ENCODE results near the gene ZNF598. TPM values are rescaled to one million over a fixed set of nuclear protein-coding genes. Genes with fewer than 3 reads are reported as not detected.
A peak's percentile ranks its signal among the peaks of the same experiment; 100 is the strongest.

The ZNF598 gene
- total RNA-seq, 1 experiment from 2014 or later: 57.4 TPM

- CTCF ChIA-PET: no interaction called here
These were observed 28.2 kb upstream of the ZNF598 start for GRCh38 chr16:2037647-2038381.

GRCh38 chr16:2037115-2037514, 27.5 kb upstream of the ZNF598 start:
- Histone ChIP-seq H3K79me2 (ENCODE audit: insufficient read depth, low read length) (no peaks in the 10 kb centered on the region), H3K9ac (ENCODE audit: low read length) (no peak overlapping the region), H4K20me1 (ENCODE audit: insufficient read depth) (no peaks in the 10 kb centered on the region), H3K4me1 (ENCODE audit: control insufficient read depth in 1 of 2, insufficient read depth in 2 of 2, low read length in 2 of 2) (peaks cover 5 to 25% of the 10 kb centered on the region in 2 experiments; a peak in 2 of 4 replicates), H3K4me3 (replicated peaks in 1 of 2; ENCODE audit: low read depth in 1 of 2, low read length in 2 of 2) (no peak overlapping the region), H3K9me2 (ENCODE audit: insufficient read depth) (no peaks in the 10 kb centered on the region), H3K4me2 (ENCODE audit: low read length) (no peak overlapping the region), H3K27ac (ENCODE audit: low read depth, low read length) (no peak overlapping the region), H2AFZ (ENCODE audit: low read depth, low read length, poor library complexity, severe bottlenecking) (no peak overlapping the region), H3K27me3 (ENCODE audit: insufficient read depth, low read length) (no peaks in the 10 kb centered on the region), H3K36me3 (ENCODE audit: control insufficient read depth in 1 of 2, insufficient read depth in 2 of 2, low read length in 2 of 2) (no peaks in the 10 kb centered on the region), H3K9me3 (ENCODE audit: control insufficient read depth in 1 of 2, insufficient read depth in 1 of 2, low read depth in 1 of 2, low read length in 2 of 2) (no peaks in the 10 kb centered on the region)
- POLR2A ChIA-PET: no interaction called here
- ATAC-seq: no peak
- CTCF ChIA-PET: no interaction called here
- DNase-seq (ENCODE audit: low read depth, low spot score): no peak
- intact Hi-C loops (cut with micrococcal nuclease): no loop called here
- RAD21 ChIA-PET (ENCODE audit: low non-redundant PET in 1 of 2, low total read pairs in 2 of 2, uncharacterized antibody in 2 of 2, unreplicated experiment in 2 of 2): no interaction called here
- TF ChIP-seq ZNF274 (IDR thresholded peaks at IDR 0.05; ENCODE audit: low read depth, low read length) (no peak), ZBTB33 (IDR thresholded peaks at IDR 0.05; ENCODE audit: extremely low read depth, insufficient replicate concordance, low read length) (no peak), TCF7L2 (IDR thresholded peaks at IDR 0.05; ENCODE audit: borderline replicate concordance, extremely low read depth, insufficient read depth, insufficient read length) (no peak), CEBPB (IDR thresholded peaks at IDR 0.05; ENCODE audit: low read depth) (no peak), ATF3 (IDR thresholded peaks at IDR 0.05) (no peak), POLR2AphosphoS5 (IDR thresholded peaks at IDR 0.05; ENCODE audit: low read depth, low read length) (no peak), RAD21 (IDR thresholded peaks at IDR 0.05; ENCODE audit: low read depth) (no peak), EGR1 (IDR thresholded peaks at IDR 0.05; ENCODE audit: low read depth) (no peak), MAX (IDR thresholded peaks at IDR 0.05) (no peak), SRF (IDR thresholded peaks at IDR 0.05; ENCODE audit: low read depth) (no peak), ZFX (IDR thresholded peaks at IDR 0.05) (no peak), EZH2phosphoT487 (IDR thresholded peaks at IDR 0.05; ENCODE audit: borderline replicate concordance) (no peak), CBX3 (IDR thresholded peaks at IDR 0.05; ENCODE audit: low read depth) (no peak)
- no TSS peak for BruUV-seq (replicated peaks)

More at GRCh38 chr16:2037647-2038381, 28.2 kb upstream of the ZNF598 start:
- DNase-seq (ENCODE audit: low read depth, low spot score) (no peak), ATAC-seq (no peak)
- TSS peak; percentile 76 for BruUV-seq (replicated peaks)
- Histone ChIP-seq H3K79me2 (ENCODE audit: insufficient read depth, low read length) (no peaks in the 10 kb centered on the region), H2AFZ (ENCODE audit: low read depth, low read length, poor library complexity, severe bottlenecking) (no peak overlapping the region), H3K27ac (ENCODE audit: low read depth, low read length) (no peak overlapping the region), H3K9me3 (ENCODE audit: control insufficient read depth in 1 of 2, insufficient read depth in 1 of 2, low read depth in 1 of 2, low read length in 2 of 2) (no peaks in the 10 kb centered on the region), H3K9me2 (ENCODE audit: insufficient read depth) (no peaks in the 10 kb centered on the region), H3K9ac (ENCODE audit: low read length) (no peak overlapping the region), H3K4me3 (replicated peaks in 1 of 2; ENCODE audit: low read depth in 1 of 2, low read length in 2 of 2) (no peak overlapping the region), H3K4me2 (ENCODE audit: low read length) (no peak overlapping the region), H3K4me1 (ENCODE audit: control insufficient read depth in 1 of 2, insufficient read depth in 2 of 2, low read length in 2 of 2) (peaks cover 5 to 29% of the 10 kb centered on the region in 2 experiments; a peak in 2 of 4 replicates), H3K36me3 (ENCODE audit: control insufficient read depth in 1 of 2, insufficient read depth in 2 of 2, low read length in 2 of 2) (no peaks in the 10 kb centered on the region), H4K20me1 (ENCODE audit: insufficient read depth) (no peaks in the 10 kb centered on the region), H3K27me3 (ENCODE audit: insufficient read depth, low read length) (no peaks in the 10 kb centered on the region)
- POLR2A ChIA-PET: no interaction called here
- TF ChIP-seq FOSL1 (IDR thresholded peaks at IDR 0.05; ENCODE audit: low read depth): no peak
- TF ChIP-seq JUND (IDR thresholded peaks at IDR 0.05): no peak
- no peak for TF ChIP-seq ELF1 (IDR thresholded peaks at IDR 0.05; ENCODE audit: borderline replicate concordance, low read depth)
- no peak for TF ChIP-seq POLR2AphosphoS5 (IDR thresholded peaks at IDR 0.05; ENCODE audit: low read depth, low read length)
- no peak for TF ChIP-seq POLR2A (IDR thresholded peaks at IDR 0.05; ENCODE audit: borderline replicate concordance, extremely low read depth, insufficient read depth, insufficient read length)
- no peak for TF ChIP-seq ZNF274 (IDR thresholded peaks at IDR 0.05; ENCODE audit: low read depth, low read length)
- TF ChIP-seq SP1 (IDR thresholded peaks at IDR 0.05; ENCODE audit: low read depth): no peak
- intact Hi-C loops (cut with micrococcal nuclease): no loop called here
- RAD21 ChIA-PET (ENCODE audit: low non-redundant PET in 1 of 2, low total read pairs in 2 of 2, uncharacterized antibody in 2 of 2, unreplicated experiment in 2 of 2): no interaction called here
